Gastrocnemius medialis (tissue), 4 donors: ENCODE measurements around the gene MAG. TPM values are rescaled to one million over a fixed set of nuclear protein-coding genes. Genes with fewer than 3 reads are reported as not detected.

Experiments
- ATAC-seq, 2 donors: fragments of 150-250 bp; one replicate each; pipeline ENCODE4 v1.9.1; 2016
- DNase-seq, 2 donors: peaks; one replicate each; pipeline ENCODE4 v3.0.0-alpha.2; 2019
- H3K27ac ChIP-seq, 4 donors: fragments of 200-600 bp; sonication (generic); 1 replicate in 1 of 4; 2 replicates in 3 of 4; pipeline ENCODE4 v1.5.1; 2016 to 2018; ENCODE audit warnings: mild to moderate bottlenecking in 2 of 4, moderate library complexity in 1 of 4
- H3K27me3 ChIP-seq, 3 donors: fragments of 200-600 bp; sonication (generic) in 2 of 3; 1 replicate in 1 of 3; 2 replicates in 2 of 3; pipeline versions ENCODE4 v1.5.1 to v1.6.0; 2016 to 2019; ENCODE audit warnings: mild to moderate bottlenecking in 1 of 3, moderate library complexity in 1 of 3
- H3K36me3 ChIP-seq, 2 donors: fragments of 200-600 bp; sonication (generic) in 1 of 2; one replicate each; pipeline ENCODE4 v1.5.1; 2017 to 2018
- H3K4me1 ChIP-seq, 2 donors: fragments of 200-600 bp; sonication (generic) in 1 of 2; one replicate each; pipeline ENCODE4 v1.5.1; 2016 to 2017; ENCODE audit warnings: mild to moderate bottlenecking in 2 of 2
- H3K4me3 ChIP-seq, 4 donors: fragments of 200-600 bp; sonication (generic) in 3 of 4; 1 replicate in 1 of 4; 2 replicates in 3 of 4; pipeline ENCODE4 v1.5.1; 2016 to 2019; ENCODE audit warnings: mild to moderate bottlenecking in 2 of 4
- H3K9me3 ChIP-seq, 3 donors: fragments of 200-600 bp; sonication (generic) in 2 of 3; 1 replicate in 1 of 3; 2 replicates in 2 of 3; pipeline ENCODE4 v1.5.1; 2016 to 2019
- POLR2A ChIP-seq, 2 donors: fragments of 450-650 bp; IDR thresholded peaks; one replicate each; pipeline ENCODE4 v1.6.1; 2017; ENCODE audit warnings: antibody characterized with exemption in 2 of 2, mild to moderate bottlenecking in 2 of 2, moderate library complexity in 2 of 2
- in situ Hi-C, 4 donors: fragments of 200-750 bp; cut with MboI; loops; one replicate each; pipeline versions ENCODE4 v1.15.0 to v1.8.0; 2017; ENCODE audit warnings: low sequenced_read_pairs in 4 of 4
- intact Hi-C: fragments of 100-400 bp; cut with DNase I; formaldehyde crosslinking; loops from one replicate; pipeline ENCODE4 v1.15.1; 2023; ENCODE audit warnings: low total_unique reads
- total RNA-seq, 4 donors: library from RNA; depleted of rRNA; stranded (reverse); fragments of >200 nt; gene quantifications; one replicate each; pipeline versions ENCODE4 v1.1.0 to v1.2.3, GENCODE V29; 2016
- TF ChIP-seq, protein P1 (sequence below), 5 experiments: fragments of 450-650 bp in 3 of 5; fragments of 200-600 bp in 2 of 5; sonication (generic) in 2 of 5; IDR thresholded peaks in 4 of 5; conservative IDR thresholded peaks in 1 of 5; 1 replicate in 4 of 5; 2 replicates in 1 of 5; pipeline ENCODE4 v1.5.1; 2016 to 2019; ENCODE audit warnings: antibody characterized with exemption in 5 of 5, mild to moderate bottlenecking in 3 of 5, moderate library complexity in 3 of 5

Gene MAG
- total RNA-seq, 4 donors from 2014 or later: 0.24 to 1.5 TPM; not detected in 2

- no peak overlapping the region for H3K4me3 ChIP-seq
- no peak for TF ChIP-seq POLR2A (IDR thresholded peaks at IDR 0.05)
- TF ChIP-seq, protein P1, sequence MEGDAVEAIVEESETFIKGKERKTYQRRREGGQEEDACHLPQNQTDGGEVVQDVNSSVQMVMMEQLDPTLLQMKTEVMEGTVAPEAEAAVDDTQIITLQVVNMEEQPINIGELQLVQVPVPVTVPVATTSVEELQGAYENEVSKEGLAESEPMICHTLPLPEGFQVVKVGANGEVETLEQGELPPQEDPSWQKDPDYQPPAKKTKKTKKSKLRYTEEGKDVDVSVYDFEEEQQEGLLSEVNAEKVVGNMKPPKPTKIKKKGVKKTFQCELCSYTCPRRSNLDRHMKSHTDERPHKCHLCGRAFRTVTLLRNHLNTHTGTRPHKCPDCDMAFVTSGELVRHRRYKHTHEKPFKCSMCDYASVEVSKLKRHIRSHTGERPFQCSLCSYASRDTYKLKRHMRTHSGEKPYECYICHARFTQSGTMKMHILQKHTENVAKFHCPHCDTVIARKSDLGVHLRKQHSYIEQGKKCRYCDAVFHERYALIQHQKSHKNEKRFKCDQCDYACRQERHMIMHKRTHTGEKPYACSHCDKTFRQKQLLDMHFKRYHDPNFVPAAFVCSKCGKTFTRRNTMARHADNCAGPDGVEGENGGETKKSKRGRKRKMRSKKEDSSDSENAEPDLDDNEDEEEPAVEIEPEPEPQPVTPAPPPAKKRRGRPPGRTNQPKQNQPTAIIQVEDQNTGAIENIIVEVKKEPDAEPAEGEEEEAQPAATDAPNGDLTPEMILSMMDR (IDR thresholded peaks at IDR 0.05 in 4 of 5, conservative IDR thresholded peaks at IDR 0.05 in 1 of 5): no peak
- no peak for DNase-seq
- no peaks in the 10 kb centered on the region for H3K4me1 ChIP-seq
- H3K27me3 ChIP-seq: peaks cover 8 to 9% (median 9%) of the 10 kb centered on the region in 3 donors
- H3K9me3 ChIP-seq: no peaks in the 10 kb centered on the region
- ATAC-seq: no peak
- no peaks in the 10 kb centered on the region for H3K36me3 ChIP-seq
- in situ Hi-C loops: no loop called here
- intact Hi-C loops: no loop called here
- no peak overlapping the region for H3K27ac ChIP-seq
Observed at GRCh38 chr19:35331551-35332214, 39.7 kb downstream of the MAG start.

DNA sequence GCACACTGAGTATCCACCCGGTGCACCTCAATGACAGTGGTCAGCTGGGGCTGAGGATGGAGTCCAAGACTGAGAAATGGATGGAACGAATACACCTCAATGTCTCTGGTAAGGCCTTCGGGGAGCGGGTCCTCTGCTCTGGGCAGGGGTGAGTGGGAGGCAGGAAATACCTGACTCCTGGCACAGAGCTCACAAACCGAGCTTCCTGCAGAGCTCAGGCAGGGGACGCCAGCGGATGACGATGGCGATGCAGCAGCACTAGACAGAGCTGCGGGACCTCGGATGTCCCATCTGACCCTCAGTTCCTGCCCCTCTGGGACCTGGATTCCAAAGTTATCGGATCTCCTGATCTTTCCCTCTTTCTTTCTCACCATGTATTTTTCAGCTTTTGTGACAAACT, 40.9 kb downstream of the MAG start:
- H3K27me3 ChIP-seq: peaks cover 5 to 9% (median 7%) of the 10 kb centered on the region in 3 donors
- no peaks in the 10 kb centered on the region for H3K9me3 ChIP-seq
- H3K36me3 ChIP-seq: no peaks in the 10 kb centered on the region
- DNase-seq (no peak), ATAC-seq (no peak)
- no peak overlapping the region for H3K4me3 ChIP-seq
- TF ChIP-seq, protein P1 (IDR thresholded peaks at IDR 0.05 in 4 of 5, conservative IDR thresholded peaks at IDR 0.05 in 1 of 5): no peak
- TF ChIP-seq POLR2A (IDR thresholded peaks at IDR 0.05): no peak
- H3K27ac ChIP-seq: no peak overlapping the region
- intact Hi-C loops (no loop called here), in situ Hi-C loops (no loop called here)
- H3K4me1 ChIP-seq: no peaks in the 10 kb centered on the region

GRCh38 chr19:35334144-35334753, 42.3 kb downstream of the MAG start:
- Histone ChIP-seq H3K36me3 (no peaks in the 10 kb centered on the region), H3K9me3 (no peaks in the 10 kb centered on the region), H3K27ac (no peak overlapping the region), H3K4me1 (no peaks in the 10 kb centered on the region), H3K27me3 (peaks cover 5 to 9% (median 7%) of the 10 kb centered on the region in 3 donors), H3K4me3 (no peak overlapping the region)
- intact Hi-C loops: no loop called here
- ATAC-seq (no peak), DNase-seq (no peak)
- in situ Hi-C loops: no loop called here
- no peak for TF ChIP-seq POLR2A (IDR thresholded peaks at IDR 0.05)
- TF ChIP-seq, protein P1 (IDR thresholded peaks at IDR 0.05 in 4 of 5, conservative IDR thresholded peaks at IDR 0.05 in 1 of 5): no peak

- TF ChIP-seq, protein P1 (IDR thresholded peaks at IDR 0.05 in 4 of 5, conservative IDR thresholded peaks at IDR 0.05 in 1 of 5): no peak
- no peak for TF ChIP-seq POLR2A (IDR thresholded peaks at IDR 0.05)
- intact Hi-C loops: no loop called here
- in situ Hi-C loops: no loop called here
- Histone ChIP-seq H3K27ac (no peak overlapping the region), H3K4me3 (no peak overlapping the region), H3K9me3 (no peaks in the 10 kb centered on the region), H3K4me1 (no peaks in the 10 kb centered on the region), H3K36me3 (no peaks in the 10 kb centered on the region), H3K27me3 (peaks cover 2 to 5% (median 3%) of the 10 kb centered on the region in 3 donors)
- ATAC-seq (no peak), DNase-seq (no peak)
Observed at GRCh38 chr19:35336166-35336955, 44.4 kb downstream of the MAG start.
